ENCODE data around the gene HRC. TPM values are rescaled to one million over a fixed set of nuclear protein-coding genes. Genes with fewer than 3 reads are reported as not detected.

HRC gene
- polyA plus RNA-seq (2011; rRNA removed) (0.07 and 0.25 TPM in 2 replicates), polyA minus RNA-seq (2011; rRNA and poly(A)+ RNA removed) (not detected in 2 replicates)

DNA sequence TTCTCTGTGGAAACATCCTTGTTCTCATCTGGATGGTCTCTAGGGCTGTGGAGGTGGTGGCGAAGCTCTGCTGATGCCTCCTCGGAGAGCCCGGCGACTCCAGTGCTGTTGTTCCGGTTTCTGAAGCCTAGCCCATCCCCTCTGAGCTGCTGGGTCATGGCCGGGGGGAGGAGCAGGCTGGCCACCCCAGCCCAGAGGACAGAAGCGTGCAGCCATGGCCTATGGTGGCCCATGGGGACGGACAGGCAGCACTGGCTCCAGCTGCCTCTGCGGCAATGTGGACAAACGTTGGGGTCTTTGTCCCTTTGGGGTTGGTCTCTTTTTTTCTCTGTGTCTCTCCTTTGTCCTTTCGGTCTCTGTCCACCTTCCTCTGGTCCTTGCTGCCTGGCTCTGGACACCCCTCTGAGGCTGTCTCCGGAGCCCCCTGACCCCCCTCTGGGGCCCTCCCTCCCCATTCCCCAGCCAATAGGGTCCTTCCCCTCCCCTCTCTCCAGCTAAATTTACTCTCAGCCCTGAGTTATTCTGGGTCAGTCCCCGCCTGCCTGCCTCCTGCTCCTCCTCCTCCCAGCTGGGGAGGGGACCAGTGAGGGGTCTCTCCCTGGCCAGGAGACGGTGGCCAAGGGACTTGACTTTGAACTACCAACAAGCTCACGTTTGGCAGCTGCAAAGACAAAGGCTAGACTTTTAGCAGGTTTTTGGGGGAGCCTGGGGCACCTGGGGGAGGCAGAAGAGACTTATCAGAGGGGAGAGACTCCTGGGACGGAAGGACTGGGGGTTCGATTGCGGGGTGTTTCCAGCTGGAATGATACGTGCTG is at the start of gene HRC:
HRC (minus strand) TSS at position 392 of the 815 bp plus-strand sequence; CDS start at position 233, 159 bp downstream.
- no peak for DNase-seq (ENCODE audit: low read depth)
- H3K36me3 ChIP-seq (ENCODE audit: control insufficient read depth, insufficient read depth, low read length) = no peaks in the 10 kb centered on the region
- H3K4me3 ChIP-seq (ENCODE audit: low read depth, low read length) = no peak within 1 kb of the TSS
- POLR2A ChIA-PET = no interaction called here
- TF ChIP-seq CTCF (IDR thresholded peaks at IDR 0.05; ENCODE audit: insufficient read depth, low read depth, low read length) = no peak
- peaks cover 2% of the 10 kb centered on the region; the same call in 1 of the 2 replicates for H3K27me3 ChIP-seq (ENCODE audit: control insufficient read depth, insufficient read depth, low read length)
- CTCF ChIA-PET = interaction anchor here (0.9 to 1.9 kb wide), 5 partner anchors 9 to 57 kb away, joined by 3 to 5 read pairs (median 4); no protein-coding TSS in a partner anchor

DNA sequence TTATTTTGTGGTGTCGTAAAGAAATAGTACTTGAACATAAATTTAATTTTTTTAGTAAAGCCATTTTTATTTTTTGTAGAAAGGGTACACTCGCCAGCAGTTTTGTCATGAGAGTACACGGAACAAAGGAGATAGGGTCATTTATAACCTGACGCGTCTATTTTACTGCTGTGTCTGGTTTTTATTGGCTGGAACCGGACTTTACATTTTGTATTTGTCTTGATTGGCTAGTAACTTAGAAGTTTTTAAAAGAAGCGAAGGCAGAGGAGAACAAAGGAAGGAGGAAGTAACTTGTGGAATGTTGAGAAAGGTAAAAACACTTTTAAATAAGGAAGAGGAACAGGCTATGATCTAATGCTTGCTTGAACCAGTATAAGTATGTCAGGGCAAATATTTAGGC is 45.8 kb upstream of the HRC start:
- Histone ChIP-seq H3K36me3 (ENCODE audit: control insufficient read depth, insufficient read depth, low read length) (peaks cover 22% of the 10 kb centered on the region), H3K27me3 (ENCODE audit: control insufficient read depth, insufficient read depth, low read length) (no peaks in the 10 kb centered on the region), H3K4me3 (ENCODE audit: low read depth, low read length) (no peak overlapping the region)
- POLR2A ChIA-PET = no interaction called here
- no peak for TF ChIP-seq CTCF (IDR thresholded peaks at IDR 0.05; ENCODE audit: insufficient read depth, low read depth, low read length)
- no peak for DNase-seq (ENCODE audit: low read depth)
- CTCF ChIA-PET = no interaction called here

DNA sequence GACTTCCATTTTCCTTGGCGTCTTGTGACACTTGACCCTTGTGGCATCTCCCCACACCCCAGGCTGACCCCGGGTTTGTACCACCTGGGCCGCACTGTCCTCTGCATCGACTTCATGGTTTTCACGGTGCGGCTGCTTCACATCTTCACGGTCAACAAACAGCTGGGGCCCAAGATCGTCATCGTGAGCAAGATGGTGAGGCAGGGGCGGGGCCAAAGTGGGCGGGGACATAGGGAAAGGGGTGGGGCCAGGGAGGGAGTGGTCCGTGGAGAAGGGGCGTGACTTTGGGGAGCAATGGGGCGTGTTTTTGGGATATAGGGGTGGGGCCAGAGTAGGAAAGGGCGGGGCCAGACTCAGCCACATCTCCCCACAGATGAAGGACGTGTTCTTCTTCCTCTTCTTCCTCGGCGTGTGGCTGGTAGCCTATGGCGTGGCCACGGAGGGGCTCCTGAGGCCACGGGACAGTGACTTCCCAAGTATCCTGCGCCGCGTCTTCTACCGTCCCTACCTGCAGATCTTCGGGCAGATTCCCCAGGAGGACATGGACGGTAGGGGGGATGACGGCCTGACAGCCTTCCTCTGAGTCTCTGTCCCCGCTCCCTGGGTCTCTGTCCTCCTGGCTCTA is 45.2 kb upstream of the HRC start:
- CTCF ChIA-PET = interaction anchor here (1.0 to 3.5 kb wide), 4 partner anchors 8 to 103 kb away, joined by 4 to 31 read pairs (median 18); partner anchors contain the start of gene LIN7B
- peaks cover 20% of the 10 kb centered on the region for H3K36me3 ChIP-seq (ENCODE audit: control insufficient read depth, insufficient read depth, low read length)
- POLR2A ChIA-PET = no interaction called here
- H3K4me3 ChIP-seq (ENCODE audit: low read depth, low read length) = no peak overlapping the region
- no peaks in the 10 kb centered on the region for H3K27me3 ChIP-seq (ENCODE audit: control insufficient read depth, insufficient read depth, low read length)
- TF ChIP-seq CTCF (IDR thresholded peaks at IDR 0.05; ENCODE audit: insufficient read depth, low read depth, low read length) = no peak
- no peak for DNase-seq (ENCODE audit: low read depth)

- no peak overlapping the region for H3K4me3 ChIP-seq (ENCODE audit: low read depth, low read length)
- no peaks in the 10 kb centered on the region for H3K27me3 ChIP-seq (ENCODE audit: control insufficient read depth, insufficient read depth, low read length)
- TF ChIP-seq CTCF (IDR thresholded peaks at IDR 0.05; ENCODE audit: insufficient read depth, low read depth, low read length) = no peak
- no peak for DNase-seq (ENCODE audit: low read depth)
- POLR2A ChIA-PET = no interaction called here
- CTCF ChIA-PET = interaction anchor here (0.5 to 3.5 kb wide), 5 partner anchors 17 to 195 kb away, joined by 3 to 31 read pairs (median 3); no protein-coding TSS in a partner anchor
- H3K36me3 ChIP-seq (ENCODE audit: control insufficient read depth, insufficient read depth, low read length) = peaks cover 15% of the 10 kb centered on the region
Measured at GRCh38 chr19:49196527-49197240, 41.5 kb upstream of the HRC start.

Data from BJ (cell line).